HG02870 (cell line): ENCODE data around the gene AP2B1.

Source experiments
- ATAC-seq: cut with Tn5 transposase; IDR thresholded peaks from one replicate; pipeline ENCODE4 v1.9.1; 2021; ENCODE audit warnings: mild to moderate bottlenecking, moderate library complexity; ENCODE audit not compliant: unreplicated experiment

Gene AP2B1

GRCh38 chr17:35766489-35766877 is 179.4 kb downstream of the AP2B1 start:
- ATAC-seq = no peak

GRCh38 chr17:35766903-35767510 is 179.9 kb downstream of the AP2B1 start:
- ATAC-seq = no peak

- ATAC-seq = no peak
Observed at GRCh38 chr17:35768797-35769196, 181.7 kb downstream of the AP2B1 start.

GRCh38 chr17:35769895-35770486 is 182.9 kb downstream of the AP2B1 start:
- ATAC-seq = no peak

DNA sequence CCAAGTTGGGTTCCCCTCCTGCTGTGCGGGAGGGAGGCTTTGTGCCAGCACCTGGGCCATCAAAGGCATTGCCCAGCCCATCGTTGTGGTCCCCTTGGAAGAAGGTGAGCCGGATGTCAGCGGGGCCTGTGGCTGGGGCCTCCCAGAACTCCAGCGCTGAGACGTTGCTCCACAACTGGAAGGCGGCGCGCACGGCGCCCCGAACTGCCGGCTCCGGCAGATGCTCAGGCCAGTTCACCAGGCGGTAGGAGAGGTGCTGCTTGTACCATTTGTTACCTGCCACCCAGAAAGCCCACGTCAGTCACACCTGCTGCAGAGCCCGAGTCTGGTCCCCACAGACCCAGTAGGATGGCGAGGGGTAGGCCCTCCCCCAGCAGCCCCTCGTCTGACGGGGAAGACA is 186.0 kb downstream of the AP2B1 start:
- no peak for ATAC-seq

DNA sequence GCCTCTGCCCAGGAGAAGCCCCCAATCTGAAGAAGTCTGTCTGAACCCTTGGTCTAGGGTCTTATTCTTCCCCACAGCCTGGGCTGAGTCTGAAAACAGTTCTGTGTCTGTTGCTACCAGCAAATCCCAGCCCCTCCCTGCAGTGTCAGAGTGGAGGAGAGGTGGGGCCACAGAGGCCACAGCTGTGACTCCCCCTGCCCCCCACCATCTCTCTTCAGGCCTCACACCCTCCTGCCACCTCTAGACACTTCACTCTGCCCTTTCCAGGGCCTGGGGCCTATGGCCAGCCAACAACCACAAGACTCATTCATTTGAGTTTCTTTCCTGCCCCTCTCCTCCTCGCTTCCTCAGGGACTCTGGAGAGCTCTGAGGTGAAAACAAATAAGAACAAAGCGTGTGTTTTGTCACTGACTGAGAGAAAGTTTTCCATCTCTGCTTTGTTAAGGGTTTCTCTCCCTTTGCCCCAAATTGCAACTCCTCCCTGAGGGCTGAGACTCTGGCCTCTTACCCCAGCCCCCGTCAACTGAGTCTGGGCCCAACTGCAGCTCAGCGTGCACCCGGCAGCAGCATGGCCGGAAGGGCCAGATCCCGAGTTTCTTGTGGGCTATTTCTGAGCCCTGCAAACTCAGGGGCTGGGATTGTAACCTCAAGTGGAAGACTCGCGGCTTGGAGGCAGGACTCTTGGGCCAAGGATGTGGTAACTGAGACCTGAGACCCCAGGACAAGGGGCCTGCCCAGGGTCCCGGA is 186.7 kb downstream of the AP2B1 start:
- no peak for ATAC-seq

- ATAC-seq = no peak
Observed at GRCh38 chr17:35774499-35774898, 187.4 kb downstream of the AP2B1 start.

- no peak for ATAC-seq
Observed at GRCh38 chr17:35775039-35775438, 187.9 kb downstream of the AP2B1 start.

- no peak for ATAC-seq
Observed at GRCh38 chr17:35775583-35775982, 188.5 kb downstream of the AP2B1 start.
